Mucosa of descending colon (tissue), 3 donors: ENCODE data around the gene LGALS16. TPM values are rescaled to one million over a fixed set of nuclear protein-coding genes. Genes with fewer than 3 reads are reported as not detected.
A peak's percentile ranks its signal among the peaks of the same experiment; 100 is the strongest.

Experiments
- ATAC-seq: fragments of 200-7000 bp; cut with Tn5 transposase; one replicate; pipeline ENCODE4 v1.9.1; 2020; ENCODE audit warnings: mild to moderate bottlenecking, moderate library complexity
- DNase-seq, 3 donors: peaks; one replicate each; pipeline ENCODE4 v3.0.0-alpha.2; 2020
- H3K36me3 ChIP-seq: fragments of 200-600 bp; one replicate; pipeline ENCODE4 v1.8.0; 2021; ENCODE audit warnings: low read depth, mild to moderate bottlenecking
- H3K4me1 ChIP-seq: fragments of 200-600 bp; one replicate; pipeline ENCODE4 v1.8.0; 2021; ENCODE audit warnings: low read depth, mild to moderate bottlenecking
- H3K4me3 ChIP-seq: fragments of 200-600 bp; one replicate; pipeline ENCODE4 v1.8.0; 2021; ENCODE audit warnings: mild to moderate bottlenecking
- H3K9me3 ChIP-seq: fragments of 200-600 bp; one replicate; pipeline ENCODE4 v1.8.0; 2021; ENCODE audit warnings: mild to moderate bottlenecking
- intact Hi-C, 2 donors: fragments of 100-400 bp; cut with DNase I in 1 of 2; cut with micrococcal nuclease in 1 of 2; formaldehyde crosslinking; loops; one replicate each; pipeline versions ENCODE4 v1.11.0 to v1.11.1; 2022; cut with DNase I, micrococcal nuclease
- total RNA-seq, 3 donors: library from RNA; stranded (reverse); fragmentation: NEBNext Ultra II Directional in 2 of 3; extraction: Animal tissue kit (Norgen Biotek cat#: 25700) in 2 of 3; gene quantifications; one replicate each; pipeline versions ENCODE4 v1.2.1 to v1.2.4, GENCODE V29; 2021 to 2023
- TF ChIP-seq, protein P1 (sequence below): fragments of 200-600 bp; IDR thresholded peaks from one replicate; pipeline ENCODE4 v1.8.0; 2022; ENCODE audit warnings: antibody characterized with exemption, mild to moderate bottlenecking
- donor health status: DM: no; HTN: no; CAD: no; lungs with moderate emphysema.
- donor health status: DM: no; HTN: no; CAD: no.
- donor health status: DM: no; HTN: yes; CAD: no.

The LGALS16 gene
- total RNA-seq, 3 donors from 2014 or later, result not detected

DNA sequence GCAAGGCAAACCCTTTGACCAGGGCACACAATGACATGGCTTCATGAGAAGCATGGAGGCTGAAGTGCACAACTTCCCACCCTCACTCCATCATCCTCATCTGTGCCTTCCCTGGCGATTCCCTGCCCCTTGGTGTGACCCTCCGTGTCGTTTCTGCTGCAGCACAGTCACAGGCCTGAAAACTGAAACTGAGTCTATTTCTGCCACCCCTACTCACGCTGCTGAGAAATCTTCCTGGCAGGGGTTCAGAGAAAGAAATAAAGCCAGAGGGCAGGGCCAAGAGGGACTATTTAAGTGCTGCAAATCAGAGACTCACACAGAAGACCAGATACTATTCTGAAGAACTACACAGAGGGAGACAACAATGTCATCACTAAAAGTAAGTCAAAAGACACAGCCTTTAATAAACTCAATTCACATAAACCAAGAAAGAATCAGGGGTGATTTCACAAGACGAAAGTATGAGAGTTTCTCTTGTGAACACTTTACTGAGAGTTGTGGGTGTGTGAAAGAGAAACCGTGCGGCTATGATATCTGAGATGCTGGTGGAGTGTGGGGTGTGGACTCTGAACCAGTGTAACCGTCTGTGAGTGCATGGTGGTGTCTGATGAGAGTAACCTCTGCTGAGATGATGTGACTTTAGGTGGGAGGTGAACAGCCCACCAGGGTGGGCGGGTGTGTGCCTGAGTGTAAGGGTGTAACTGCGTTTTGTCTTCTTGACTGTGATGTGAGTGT, 23.5 kb downstream of the LGALS16 start:
- peak; percentile 43 for ATAC-seq

DNA sequence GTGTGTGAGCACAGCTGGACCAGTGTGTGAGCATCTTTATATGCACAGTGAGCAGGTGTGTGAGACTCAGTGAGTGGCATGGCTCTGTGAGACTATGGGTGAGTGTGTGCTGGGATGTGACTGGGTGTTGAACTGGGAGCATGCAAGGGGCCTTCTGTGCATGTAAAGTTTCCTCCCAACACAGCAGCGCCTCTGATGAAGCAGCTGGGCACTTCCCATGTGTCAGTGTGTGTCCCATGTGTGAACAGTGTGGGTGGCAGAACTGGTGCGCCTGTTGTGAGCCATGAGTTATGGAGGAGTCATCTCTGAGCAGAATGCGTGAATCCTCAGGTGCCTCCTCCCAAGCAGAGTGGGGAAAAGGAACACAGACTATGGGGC, 24.1 kb downstream of the LGALS16 start:
- Histone ChIP-seq H3K36me3 (no peaks in the 10 kb centered on the region), H3K9me3 (no peaks in the 10 kb centered on the region), H3K4me1 (no peaks in the 10 kb centered on the region), H3K4me3 (no peak overlapping the region)
- ATAC-seq (no peak), DNase-seq (no peak)
- TF ChIP-seq, protein P1, sequence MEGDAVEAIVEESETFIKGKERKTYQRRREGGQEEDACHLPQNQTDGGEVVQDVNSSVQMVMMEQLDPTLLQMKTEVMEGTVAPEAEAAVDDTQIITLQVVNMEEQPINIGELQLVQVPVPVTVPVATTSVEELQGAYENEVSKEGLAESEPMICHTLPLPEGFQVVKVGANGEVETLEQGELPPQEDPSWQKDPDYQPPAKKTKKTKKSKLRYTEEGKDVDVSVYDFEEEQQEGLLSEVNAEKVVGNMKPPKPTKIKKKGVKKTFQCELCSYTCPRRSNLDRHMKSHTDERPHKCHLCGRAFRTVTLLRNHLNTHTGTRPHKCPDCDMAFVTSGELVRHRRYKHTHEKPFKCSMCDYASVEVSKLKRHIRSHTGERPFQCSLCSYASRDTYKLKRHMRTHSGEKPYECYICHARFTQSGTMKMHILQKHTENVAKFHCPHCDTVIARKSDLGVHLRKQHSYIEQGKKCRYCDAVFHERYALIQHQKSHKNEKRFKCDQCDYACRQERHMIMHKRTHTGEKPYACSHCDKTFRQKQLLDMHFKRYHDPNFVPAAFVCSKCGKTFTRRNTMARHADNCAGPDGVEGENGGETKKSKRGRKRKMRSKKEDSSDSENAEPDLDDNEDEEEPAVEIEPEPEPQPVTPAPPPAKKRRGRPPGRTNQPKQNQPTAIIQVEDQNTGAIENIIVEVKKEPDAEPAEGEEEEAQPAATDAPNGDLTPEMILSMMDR, result no peak
- intact Hi-C loops, result no loop called here

More for the DNA sequence above, 23.5 kb downstream of the LGALS16 start:
- TF ChIP-seq, protein P1, result no peak
- no peaks in the 10 kb centered on the region for H3K4me1 ChIP-seq
- H3K9me3 ChIP-seq, result no peaks in the 10 kb centered on the region
- no peaks in the 10 kb centered on the region for H3K36me3 ChIP-seq
- H3K4me3 ChIP-seq, result no peak overlapping the region
- no peak for DNase-seq
- intact Hi-C loops, result no loop called here

DNA sequence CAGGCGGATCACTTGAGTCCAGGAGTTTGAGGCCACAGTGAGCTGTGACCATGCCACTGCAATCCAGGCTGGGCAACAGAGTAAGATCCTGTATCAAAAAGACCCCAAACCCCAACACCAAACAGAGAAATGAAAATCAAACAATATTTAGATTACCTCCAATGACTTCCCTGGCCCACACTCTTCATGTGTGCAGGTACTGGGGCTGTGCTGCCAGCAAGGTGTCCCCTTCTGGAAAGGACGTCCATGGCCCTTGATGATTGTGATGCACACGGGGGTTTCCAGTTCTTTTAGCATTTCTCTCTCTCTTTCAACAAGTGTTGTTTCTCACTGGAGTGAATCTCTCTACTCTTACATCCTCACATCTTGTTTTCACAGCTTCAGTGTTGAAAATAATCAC, 24.9 kb downstream of the LGALS16 start:
- intact Hi-C loops, result no loop called here
- Histone ChIP-seq H3K36me3 (no peaks in the 10 kb centered on the region), H3K4me1 (no peaks in the 10 kb centered on the region), H3K9me3 (no peaks in the 10 kb centered on the region), H3K4me3 (no peak overlapping the region)
- DNase-seq (no peak), ATAC-seq (no peak)
- TF ChIP-seq, protein P1, result no peak

DNA sequence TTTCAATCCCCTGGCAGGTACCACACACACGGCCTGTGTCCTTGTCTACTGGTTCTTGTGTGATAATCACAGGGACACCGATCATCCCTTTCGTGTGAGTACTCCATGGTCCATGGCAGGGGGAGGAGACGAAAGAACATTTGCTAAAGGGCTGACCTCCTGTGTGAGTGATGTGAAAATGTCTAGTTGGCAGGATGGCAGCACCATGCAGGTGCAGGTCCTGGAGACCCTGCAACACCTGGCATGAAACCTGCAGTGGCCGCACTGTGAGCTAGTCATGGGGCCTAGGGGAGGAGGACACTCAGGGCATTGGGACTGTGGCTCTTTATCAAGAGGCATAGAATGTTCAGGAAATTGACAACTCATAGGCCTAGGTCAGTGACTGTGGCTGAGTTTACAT, 25.7 kb downstream of the LGALS16 start:
- intact Hi-C loops, result no loop called here
- TF ChIP-seq, protein P1, result no peak
- ATAC-seq, result no peak

DNA sequence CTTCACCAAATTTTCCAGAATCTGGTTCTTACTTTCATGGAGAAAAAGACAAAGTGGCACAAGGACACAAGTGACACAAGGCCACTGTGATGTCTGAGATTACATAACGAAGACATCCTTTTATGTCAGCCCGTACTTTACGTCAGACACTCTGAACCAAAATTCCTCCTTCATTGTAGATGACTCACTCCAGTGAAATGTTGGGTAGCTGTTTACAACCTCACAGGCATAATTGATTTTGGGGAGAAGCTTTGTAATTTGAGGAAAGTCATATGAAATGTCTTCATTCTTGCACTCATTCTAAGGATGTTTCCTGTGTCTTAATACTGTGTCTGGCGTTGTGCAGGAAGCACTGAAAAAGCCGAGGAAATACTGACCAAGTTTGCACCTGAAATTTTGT, 28.6 kb downstream of the LGALS16 start:
- Histone ChIP-seq H3K36me3 (no peaks in the 10 kb centered on the region), H3K4me3 (no peak overlapping the region), H3K4me1 (no peaks in the 10 kb centered on the region), H3K9me3 (no peaks in the 10 kb centered on the region)
- intact Hi-C loops, result no loop called here
- no peak for DNase-seq
- no peak for ATAC-seq
- TF ChIP-seq, protein P1, result no peak

More for the DNA sequence above, 25.7 kb downstream of the LGALS16 start:
- DNase-seq, result no peak
- H3K4me1 ChIP-seq, result no peaks in the 10 kb centered on the region
- H3K9me3 ChIP-seq, result no peaks in the 10 kb centered on the region
- no peaks in the 10 kb centered on the region for H3K36me3 ChIP-seq
- H3K4me3 ChIP-seq, result no peak overlapping the region
